GM18858 (cell line): Measurements from ENCODE around the gene PIK3CD.

Experiments
- ATAC-seq: cut with Tn5 transposase; IDR thresholded peaks from one replicate; pipeline ENCODE4 v1.9.1; 2021; ENCODE audit not compliant: unreplicated experiment

PIK3CD gene

GRCh38 chr1:9651565-9652378 lies at the start of gene PIK3CD:
PIK3CD (plus strand) TSS chr1:9651731; CDS start chr1:9710456, 58,725 bp downstream.
- ATAC-seq = no peak

GRCh38 chr1:9601942-9602793 lies 49.4 kb upstream of the PIK3CD start:
- no peak for ATAC-seq

- no peak for ATAC-seq
Observed at GRCh38 chr1:9602794-9603167, 48.8 kb upstream of the PIK3CD start.

DNA sequence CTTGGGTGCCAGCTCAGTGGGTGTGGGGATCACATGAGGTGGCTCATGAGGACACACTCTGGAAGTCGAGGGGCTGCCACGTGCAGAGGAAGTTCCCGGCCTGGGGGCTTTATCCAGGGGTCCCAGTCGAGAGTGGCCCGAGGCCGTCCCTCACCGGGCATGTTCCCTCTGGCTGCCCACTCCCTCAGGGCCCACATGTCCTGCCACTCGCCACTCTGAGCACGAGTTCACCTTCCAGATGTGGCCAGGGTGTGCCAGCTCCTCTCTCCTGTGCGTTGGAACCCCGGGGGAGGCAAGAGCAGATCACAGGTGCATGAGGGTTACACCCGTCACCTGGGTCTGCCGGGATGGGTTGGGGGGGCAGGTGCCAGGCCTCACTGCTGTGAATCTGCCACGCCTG lies 48.2 kb upstream of the PIK3CD start:
- no peak for ATAC-seq

- no peak for ATAC-seq
Observed at GRCh38 chr1:9603766-9604753, 47.5 kb upstream of the PIK3CD start.

DNA sequence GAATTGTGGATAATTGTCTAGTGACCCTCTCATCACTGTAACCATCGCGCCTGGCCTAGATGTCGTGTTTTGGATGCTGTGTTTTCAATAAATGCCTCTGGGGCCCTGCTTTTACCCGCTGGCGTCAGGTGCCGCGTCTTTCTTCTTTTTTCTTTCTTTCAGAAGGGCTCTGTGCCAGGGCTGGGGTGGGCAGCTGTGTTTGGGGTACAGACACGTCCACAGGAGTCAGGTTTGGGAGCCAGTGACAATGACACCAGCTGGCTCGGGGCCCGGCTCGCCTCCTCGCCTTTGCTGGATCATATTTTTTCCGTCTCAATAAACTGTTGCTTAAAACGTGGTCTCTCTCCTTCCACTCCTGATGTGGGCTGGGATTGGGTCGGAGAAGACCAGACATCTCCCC lies 46.7 kb upstream of the PIK3CD start:
- no peak for ATAC-seq

GRCh38 chr1:9605946-9606455 lies 45.5 kb upstream of the PIK3CD start:
- ATAC-seq = no peak

GRCh38 chr1:9606458-9606857 lies 45.1 kb upstream of the PIK3CD start:
- ATAC-seq = no peak

GRCh38 chr1:9606948-9607347 lies 44.6 kb upstream of the PIK3CD start:
- ATAC-seq = no peak

GRCh38 chr1:9607352-9607751 lies 44.2 kb upstream of the PIK3CD start:
- ATAC-seq = no peak

DNA sequence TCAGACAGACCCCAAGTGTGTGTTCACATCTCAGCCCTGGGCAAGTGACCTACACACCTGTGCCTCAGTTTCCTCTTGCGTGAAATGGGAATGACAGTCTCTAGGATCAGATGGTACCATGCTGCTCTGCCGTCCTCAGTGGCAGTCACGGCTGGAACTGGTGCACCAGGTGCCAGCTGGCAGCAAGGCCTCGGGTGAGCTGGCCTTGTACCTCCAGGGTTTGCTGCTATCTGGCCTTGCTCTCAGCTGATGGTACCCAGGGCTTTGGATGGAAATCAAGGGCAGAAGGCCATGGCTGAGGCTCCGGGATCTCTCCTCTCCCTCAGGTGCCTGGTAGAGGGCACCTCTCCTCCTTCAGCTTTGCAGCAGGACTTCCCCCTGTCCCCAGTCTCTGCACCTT lies 41.5 kb upstream of the PIK3CD start:
- ATAC-seq = no peak

GRCh38 chr1:9610548-9610947 lies 41.0 kb upstream of the PIK3CD start:
- no peak for ATAC-seq

DNA sequence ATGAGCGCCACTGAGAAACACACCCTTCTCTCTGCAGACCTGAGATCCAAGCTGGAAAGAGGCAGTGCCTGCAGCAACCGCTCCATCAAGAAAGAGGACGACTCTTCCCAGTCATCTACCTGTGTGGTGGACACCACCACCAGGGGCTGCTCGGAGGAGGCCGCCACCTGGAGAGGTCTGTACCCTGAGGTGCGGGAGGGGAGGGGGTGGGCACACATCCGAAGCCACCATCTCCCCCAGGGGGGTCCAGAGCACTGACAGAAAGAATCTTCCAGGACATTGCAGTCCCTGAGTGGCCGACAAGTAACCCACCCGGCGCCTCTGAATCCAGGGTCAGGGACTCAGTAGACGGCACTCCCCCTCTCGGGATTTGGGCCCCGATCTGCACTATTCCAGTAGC lies 39.8 kb upstream of the PIK3CD start:
- ATAC-seq = no peak

DNA sequence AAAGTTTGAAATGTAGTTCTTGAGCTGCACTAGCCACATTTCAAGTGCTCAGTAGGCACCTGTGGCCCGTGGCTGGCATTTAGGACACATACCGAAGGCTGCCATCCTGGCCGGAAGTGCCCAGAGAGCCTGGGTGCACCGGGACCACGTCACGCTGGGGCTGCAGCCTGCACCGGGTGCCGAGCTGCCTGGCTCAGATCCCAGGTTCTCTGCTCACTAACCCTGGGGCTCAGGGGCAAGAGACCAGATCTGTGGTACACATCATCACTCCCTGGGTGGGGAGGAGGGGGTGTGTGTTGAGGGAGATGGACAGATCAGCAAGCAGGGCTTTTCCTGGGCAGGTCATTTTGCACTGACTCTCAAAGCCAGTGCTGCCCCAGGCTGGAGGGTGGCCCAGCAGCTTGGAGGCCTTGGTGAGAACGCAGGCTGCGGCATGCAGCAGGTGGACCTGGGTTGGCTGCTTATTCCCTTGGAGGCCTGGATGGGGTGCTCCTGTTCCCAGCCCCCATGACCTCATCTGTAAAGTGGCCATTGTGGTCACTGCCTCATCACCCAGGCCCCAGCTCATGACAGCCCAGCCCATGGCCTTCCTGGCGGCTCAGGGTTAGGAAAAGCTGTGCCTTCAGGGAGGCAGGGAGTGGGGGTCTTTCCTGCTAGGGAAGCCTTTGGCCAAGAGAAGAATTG lies 39.2 kb upstream of the PIK3CD start:
- no peak for ATAC-seq

DNA sequence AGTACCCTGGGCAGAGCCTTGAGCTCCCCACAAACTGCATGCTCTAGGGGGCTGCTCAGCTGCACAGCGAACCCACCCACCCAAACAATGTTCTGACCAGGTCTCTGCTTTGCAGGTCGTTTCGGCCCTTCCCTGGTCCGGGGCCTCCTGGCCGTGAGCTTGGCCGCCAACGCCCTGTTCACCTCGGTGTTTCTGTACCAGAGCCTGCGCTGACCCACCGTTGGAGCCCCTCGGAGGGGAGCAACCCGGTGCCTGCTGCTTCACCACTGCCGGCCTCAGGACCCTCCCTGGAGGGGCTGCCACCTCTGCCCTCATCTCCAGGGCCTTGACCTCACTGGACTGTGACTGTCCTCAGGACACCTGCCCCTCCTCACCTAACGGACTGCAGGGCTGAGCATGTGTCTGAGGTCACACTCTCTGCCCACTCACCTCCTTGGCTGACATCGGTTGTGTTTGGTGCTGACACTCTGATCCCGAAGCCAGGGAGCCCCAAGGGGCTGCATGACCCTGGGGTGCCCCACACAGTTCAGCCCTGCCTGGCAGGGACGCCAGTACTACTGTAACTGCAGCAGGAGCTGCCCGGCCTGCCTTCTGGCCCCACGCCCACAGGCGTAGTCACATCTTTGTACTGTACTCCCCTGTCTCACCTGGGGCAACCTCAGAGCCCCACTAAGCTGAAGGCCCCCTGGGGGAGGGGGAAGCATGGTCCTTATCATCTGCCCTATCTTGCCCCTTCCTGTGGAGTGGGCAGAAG lies 38.5 kb upstream of the PIK3CD start:
- ATAC-seq = no peak

DNA sequence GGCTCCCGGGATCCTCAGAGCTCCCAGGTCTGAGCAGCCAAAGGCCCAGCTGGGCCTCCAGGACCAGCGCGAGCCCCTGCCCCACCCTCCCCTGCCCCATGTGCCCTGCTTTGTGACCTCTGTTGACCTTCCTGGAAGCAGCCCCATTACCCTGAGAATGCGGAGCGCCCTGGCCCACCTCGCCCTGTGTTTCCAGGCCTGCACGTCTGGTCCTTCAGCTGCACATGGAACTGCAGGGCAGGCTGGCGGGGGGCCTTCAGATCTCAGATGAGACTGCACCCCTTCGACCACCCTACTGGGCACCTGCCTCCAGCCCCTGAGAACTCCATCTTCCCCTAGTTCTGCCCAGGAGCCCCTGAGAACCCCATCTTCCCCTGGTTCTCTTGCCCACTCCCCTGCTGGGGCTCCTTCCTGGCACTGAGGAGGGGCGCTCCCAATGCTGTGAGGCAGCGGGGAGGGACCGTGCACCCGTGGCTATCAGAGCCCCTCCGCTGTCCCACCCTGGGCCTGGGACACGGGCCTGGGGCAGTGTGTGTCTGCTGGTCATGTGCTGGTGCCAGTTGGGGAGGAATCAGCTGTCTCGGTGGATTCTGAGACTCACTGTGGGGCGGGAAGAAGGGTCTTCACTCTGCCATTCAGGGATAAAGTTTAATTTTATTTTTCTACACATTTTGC lies 37.8 kb upstream of the PIK3CD start:
- ATAC-seq = no peak

- ATAC-seq = no peak
Observed at GRCh38 chr1:9615316-9616063, 36.0 kb upstream of the PIK3CD start.
